ENCODE measurements around the gene MTO1. TPM values are rescaled to one million over a fixed set of nuclear protein-coding genes. Genes with fewer than 3 reads are reported as not detected.

The MTO1 gene
- total RNA-seq, 4 donors from 2014 or later: 29.2 to 115 (median 43.0) TPM

GRCh38 chr6:73484438-73484837, 22.9 kb downstream of the MTO1 start:
- H3K36me3 ChIP-seq: peaks cover 0 to 93% (median 3%) of the 10 kb centered on the region in 3 donors
- no peaks in the 10 kb centered on the region for H3K9me3 ChIP-seq
- H3K27ac ChIP-seq: no peak overlapping the region
- DNase-seq: no peak
- no peaks in the 10 kb centered on the region for H3K4me1 ChIP-seq
- H3K27me3 ChIP-seq: no peaks in the 10 kb centered on the region
- TF ChIP-seq POLR2A (IDR thresholded peaks at IDR 0.05) (no peak), CTCF (IDR thresholded peaks at IDR 0.05) (no peak)
- H3K4me3 ChIP-seq: no peak overlapping the region

- Histone ChIP-seq H3K36me3 (peaks cover 0 to 82% (median 3%) of the 10 kb centered on the region in 3 donors), H3K9me3 (no peaks in the 10 kb centered on the region), H3K4me1 (no peaks in the 10 kb centered on the region), H3K4me3 (no peak overlapping the region), H3K27me3 (no peaks in the 10 kb centered on the region), H3K27ac (no peak overlapping the region)
- TF ChIP-seq CTCF (IDR thresholded peaks at IDR 0.05): no peak
- no peak for TF ChIP-seq POLR2A (IDR thresholded peaks at IDR 0.05)
- no peak for DNase-seq
These were observed 25.9 kb downstream of the MTO1 start for GRCh38 chr6:73487473-73487872.

GRCh38 chr6:73491377-73491776, 29.8 kb downstream of the MTO1 start:
- no peak for TF ChIP-seq CTCF (IDR thresholded peaks at IDR 0.05)
- no peak for TF ChIP-seq POLR2A (IDR thresholded peaks at IDR 0.05)
- H3K4me3 ChIP-seq: no peak overlapping the region
- no peaks in the 10 kb centered on the region for H3K27me3 ChIP-seq
- H3K27ac ChIP-seq: no peak overlapping the region
- H3K9me3 ChIP-seq: no peaks in the 10 kb centered on the region
- H3K4me1 ChIP-seq: no peaks in the 10 kb centered on the region
- no peak for DNase-seq
- peaks cover 0 to 81% (median 0%) of the 10 kb centered on the region in 3 donors for H3K36me3 ChIP-seq

- Histone ChIP-seq H3K27me3 (no peaks in the 10 kb centered on the region), H3K4me1 (no peaks in the 10 kb centered on the region), H3K36me3 (peaks cover 0 to 96% (median 0%) of the 10 kb centered on the region in 3 donors), H3K4me3 (no peak overlapping the region), H3K27ac (no peak overlapping the region), H3K9me3 (no peaks in the 10 kb centered on the region)
- TF ChIP-seq CTCF (IDR thresholded peaks at IDR 0.05): no peak
- TF ChIP-seq POLR2A (IDR thresholded peaks at IDR 0.05): no peak
- DNase-seq: no peak
These were observed 36.4 kb downstream of the MTO1 start for GRCh38 chr6:73497915-73498314.

- DNase-seq: no peak
- Histone ChIP-seq H3K27ac (no peak overlapping the region), H3K9me3 (no peaks in the 10 kb centered on the region), H3K4me3 (no peak overlapping the region), H3K36me3 (peaks cover 0 to 54% (median 0%) of the 10 kb centered on the region in 3 donors), H3K4me1 (no peaks in the 10 kb centered on the region), H3K27me3 (no peaks in the 10 kb centered on the region)
- no peak for TF ChIP-seq CTCF (IDR thresholded peaks at IDR 0.05)
- no peak for TF ChIP-seq POLR2A (IDR thresholded peaks at IDR 0.05)
These were observed 41.7 kb downstream of the MTO1 start for GRCh38 chr6:73503027-73503772.
